Measurements from ENCODE around the gene FTO.
A peak's percentile ranks its signal among the peaks of the same experiment; 100 is the strongest.
"Not testable (repeated sequence)": the region's sequence is repeated elsewhere in the genome, so short reads cannot be mapped to it uniquely, and the experiment has no call there.

Gene FTO

DNA sequence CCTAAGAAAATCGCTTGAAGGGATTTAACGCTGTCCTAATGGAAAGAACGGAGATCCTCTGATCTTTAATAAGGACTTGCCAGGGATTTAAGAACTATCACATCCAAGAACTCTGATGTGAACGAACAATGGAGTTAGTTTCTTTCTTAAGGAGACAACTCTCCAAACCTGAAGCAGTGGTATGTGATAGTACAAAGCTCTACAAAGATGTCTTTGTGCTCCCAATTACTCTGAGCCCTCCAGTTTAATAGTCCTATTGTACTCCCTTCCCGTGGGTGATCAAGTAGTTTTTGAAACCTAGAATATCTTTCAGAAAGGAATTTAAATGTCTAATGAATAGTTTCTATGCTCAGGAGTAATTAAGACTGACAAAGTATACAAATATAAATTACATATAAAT, 123.8 kb downstream of the FTO start:
- DNase-seq (ENCODE audit: low spot score) = no peak

DNA sequence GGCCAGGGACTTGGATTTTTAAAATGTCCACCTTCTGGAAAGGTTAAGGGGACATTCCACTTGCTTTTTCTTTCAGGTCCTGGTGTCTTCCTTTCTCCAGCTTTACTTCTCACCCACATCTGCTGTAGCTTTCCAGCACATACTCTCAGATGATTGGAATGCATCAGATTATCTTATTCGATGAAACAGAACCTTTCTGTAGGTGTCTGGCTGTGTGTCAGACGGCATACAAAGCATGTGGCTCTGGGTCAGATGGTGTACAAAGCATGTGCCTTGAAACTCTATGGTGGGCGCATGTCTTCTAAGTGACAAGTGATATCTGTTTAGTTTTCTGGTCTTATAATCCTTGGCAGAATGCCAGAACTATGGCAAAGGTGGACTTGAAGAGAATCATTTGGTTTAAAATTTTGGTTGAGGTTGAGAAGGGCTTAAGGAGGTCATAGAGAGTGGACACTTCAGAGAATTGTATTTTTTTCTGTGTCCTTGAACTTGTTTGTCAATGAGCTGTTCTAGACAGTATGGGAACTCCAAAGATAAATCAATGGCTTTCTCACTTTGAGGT, 125.3 kb downstream of the FTO start:
- DNase-seq (ENCODE audit: low spot score) = peak; percentile 19

GRCh38 chr16:53832896-53833544, 129.1 kb downstream of the FTO start:
- DNase-seq (ENCODE audit: low spot score) = no peak

DNA sequence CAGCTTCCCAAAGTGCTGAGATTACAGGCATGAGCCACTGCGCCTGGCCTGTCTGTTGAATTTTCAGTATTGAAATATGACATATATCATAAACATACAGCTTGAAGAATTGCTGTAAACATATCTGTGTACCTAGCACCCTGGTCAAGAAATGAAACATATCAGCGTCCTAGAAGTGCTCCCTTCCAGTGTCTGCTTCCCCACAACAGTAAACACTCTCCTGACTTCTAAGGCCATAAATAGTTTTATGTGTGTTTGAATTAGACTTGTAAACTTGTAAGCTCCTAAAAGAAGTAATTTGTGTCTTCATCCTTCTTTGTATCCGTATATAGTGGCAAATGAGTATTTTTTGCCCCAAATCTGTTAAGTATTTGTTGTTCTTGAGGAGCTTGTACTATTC, 132.2 kb downstream of the FTO start:
- no peak for DNase-seq (ENCODE audit: low spot score)

DNA sequence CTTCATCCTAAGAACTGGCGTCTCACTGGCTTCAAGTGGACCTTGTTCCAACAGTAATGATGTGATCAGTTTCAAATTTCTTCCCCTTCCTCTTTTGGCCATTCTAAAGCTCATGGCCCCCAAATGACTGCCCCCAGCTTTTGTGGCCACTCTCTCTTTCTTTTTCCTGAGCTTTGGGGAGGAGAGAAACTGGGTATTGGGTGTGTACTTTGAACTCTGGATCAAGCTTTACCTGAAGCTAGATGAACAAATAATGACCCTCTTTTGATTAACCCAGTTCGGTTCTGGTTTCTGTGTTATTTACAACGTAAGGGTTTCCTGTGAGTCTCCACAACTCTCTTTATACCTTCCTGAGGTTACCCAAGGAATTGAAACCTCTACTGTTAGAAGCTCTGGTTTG, 132.7 kb downstream of the FTO start:
- DNase-seq (ENCODE audit: low spot score) = no peak

DNA sequence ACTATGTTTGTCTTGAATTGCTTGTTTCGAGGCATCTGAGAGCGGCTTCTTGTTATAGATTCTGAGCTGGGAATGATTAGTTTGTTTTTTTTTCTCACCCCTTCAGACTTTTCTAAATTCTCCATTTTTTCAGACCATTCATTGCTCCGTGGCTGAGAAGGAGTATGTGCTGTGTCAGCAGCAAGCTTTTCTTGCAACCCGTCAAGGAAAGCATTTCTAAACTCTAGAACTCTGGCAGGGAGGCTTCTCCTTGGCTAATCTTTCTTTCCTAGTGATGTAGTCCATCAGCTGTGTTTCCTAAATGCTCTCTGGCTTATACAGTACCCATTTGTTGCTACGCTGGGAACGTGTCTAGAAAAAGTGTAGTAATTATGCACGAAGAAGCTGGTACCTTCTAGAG, 133.5 kb downstream of the FTO start:
- no peak for DNase-seq (ENCODE audit: low spot score)

DNA sequence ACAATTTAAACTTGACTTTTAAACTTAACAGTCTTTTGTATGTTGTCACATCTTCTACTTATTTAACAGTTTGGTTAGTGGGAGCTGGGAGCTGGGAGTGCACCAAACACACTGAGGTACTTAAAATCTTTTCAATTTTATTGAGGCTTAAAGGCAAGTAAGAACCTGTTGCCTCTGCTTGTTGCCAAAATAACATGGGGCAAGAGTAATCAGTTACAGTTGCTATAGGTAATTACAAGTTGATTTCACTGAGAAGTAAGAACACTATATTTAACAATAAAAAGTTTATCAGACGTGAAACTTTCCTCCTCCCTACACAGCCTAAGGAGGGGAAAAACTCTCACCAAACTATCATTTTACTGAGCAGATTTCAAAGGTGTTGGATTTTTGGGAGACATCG, 135.2 kb downstream of the FTO start:
- DNase-seq (ENCODE audit: low spot score) = no peak

DNA sequence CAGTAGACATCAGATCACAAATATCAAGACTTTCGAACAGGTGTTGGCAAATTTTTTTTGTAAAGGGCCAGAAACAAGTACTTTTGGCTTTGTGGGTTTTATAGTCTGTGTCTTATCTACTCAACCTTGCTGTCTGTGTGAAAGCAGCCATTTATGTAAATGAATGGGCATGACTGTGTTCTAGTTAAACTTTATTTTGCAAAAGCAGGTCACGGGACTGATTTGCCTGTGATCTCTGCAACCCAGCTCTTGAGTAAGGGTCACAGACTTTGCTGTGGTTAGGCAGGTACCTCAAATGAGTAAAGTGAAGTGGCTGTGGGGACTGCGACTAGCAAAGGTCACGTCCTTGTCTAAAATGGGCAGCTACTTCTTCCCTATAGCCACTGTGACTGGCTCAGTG, 136.5 kb downstream of the FTO start:
- DNase-seq (ENCODE audit: low spot score) = no peak

- DNase-seq (ENCODE audit: low spot score) = no peak
Measured at GRCh38 chr16:53841884-53842283, 137.9 kb downstream of the FTO start.

- DNase-seq (ENCODE audit: low spot score) = no peak
Measured at GRCh38 chr16:53843084-53843483, 139.1 kb downstream of the FTO start.

GRCh38 chr16:53844804-53845203, 140.8 kb downstream of the FTO start:
- no peak for DNase-seq (ENCODE audit: low spot score)

- not testable (repeated sequence) for DNase-seq (ENCODE audit: low spot score)
Measured at GRCh38 chr16:53846549-53846948, 142.6 kb downstream of the FTO start.

DNA sequence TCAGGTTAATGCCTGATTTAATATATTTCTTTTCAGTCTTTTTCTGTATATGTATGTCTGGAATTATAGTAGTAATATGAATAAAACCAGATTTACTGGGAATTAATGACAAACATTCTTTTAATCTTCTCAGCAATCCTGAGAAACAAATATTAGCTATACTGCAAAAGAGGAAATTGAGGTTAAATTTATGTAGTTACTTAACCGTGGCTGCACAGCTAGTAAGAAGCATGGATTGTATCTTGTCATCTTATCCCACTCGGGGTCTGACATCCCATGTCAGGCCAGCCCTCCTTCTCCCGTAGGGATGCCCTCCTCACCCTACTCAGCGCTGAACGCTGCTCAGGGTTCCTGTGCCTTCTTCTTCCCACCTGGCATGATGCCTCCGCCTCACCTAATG, 143.0 kb downstream of the FTO start:
- DNase-seq (ENCODE audit: low spot score) = no peak

DNA sequence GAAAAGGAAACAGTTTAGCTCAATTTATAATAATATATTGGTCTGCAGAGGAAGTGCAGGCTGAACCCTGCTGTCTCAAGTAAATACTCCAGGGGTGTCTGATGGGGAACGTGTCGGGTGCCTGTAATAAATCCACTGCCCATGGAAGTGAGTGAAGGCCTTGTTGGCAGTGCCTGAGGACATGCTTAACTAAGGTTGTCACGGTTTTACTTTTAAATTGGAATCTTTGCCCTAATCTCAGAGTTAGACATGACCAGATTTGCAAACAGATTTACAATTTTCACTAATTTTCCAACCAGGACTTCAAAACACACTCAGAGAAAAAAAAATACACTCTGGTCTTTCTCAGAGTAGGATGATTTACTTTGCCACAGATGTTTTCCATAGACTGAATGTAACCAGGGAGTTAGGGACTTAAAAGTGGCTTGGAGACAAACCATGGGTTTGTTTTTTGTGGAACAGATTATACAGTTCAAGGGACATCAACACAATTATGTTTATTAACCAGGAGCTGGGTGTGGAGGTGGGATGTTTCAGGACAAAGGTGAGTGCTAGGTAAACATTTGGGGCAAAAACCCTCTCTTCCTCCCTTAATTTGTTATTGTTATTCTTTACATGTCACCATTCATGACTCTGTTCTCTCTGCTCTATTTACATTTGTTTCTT, 144.5 kb downstream of the FTO start:
- no peak for DNase-seq (ENCODE audit: low spot score)

- no peak for DNase-seq (ENCODE audit: low spot score)
Measured at GRCh38 chr16:53848950-53849349, 145.0 kb downstream of the FTO start.

GRCh38 chr16:53849585-53849984, 145.6 kb downstream of the FTO start:
- no peak for DNase-seq (ENCODE audit: low spot score)

DNA sequence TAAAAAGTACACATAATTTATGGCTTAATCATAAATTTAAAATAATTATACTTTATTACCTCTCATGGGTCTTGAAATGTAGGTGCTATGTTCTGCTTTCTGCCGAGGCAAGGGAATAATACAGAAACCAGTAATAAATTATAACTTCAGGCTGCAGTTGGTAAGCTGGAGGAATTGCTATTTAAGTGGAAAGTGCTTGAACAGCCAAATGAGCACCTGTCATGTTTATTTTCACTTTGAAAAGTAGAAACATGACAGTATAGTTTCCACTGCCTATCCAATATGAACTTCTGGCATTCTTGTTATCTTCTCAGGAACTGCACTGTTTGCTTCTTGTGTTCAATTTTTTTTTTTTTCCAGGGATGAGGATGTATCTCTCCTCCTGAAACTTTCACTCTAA, 146.0 kb downstream of the FTO start:
- DNase-seq (ENCODE audit: low spot score) = no peak

GRCh38 chr16:53852678-53853077, 148.7 kb downstream of the FTO start:
- no peak for DNase-seq (ENCODE audit: low spot score)

DNA sequence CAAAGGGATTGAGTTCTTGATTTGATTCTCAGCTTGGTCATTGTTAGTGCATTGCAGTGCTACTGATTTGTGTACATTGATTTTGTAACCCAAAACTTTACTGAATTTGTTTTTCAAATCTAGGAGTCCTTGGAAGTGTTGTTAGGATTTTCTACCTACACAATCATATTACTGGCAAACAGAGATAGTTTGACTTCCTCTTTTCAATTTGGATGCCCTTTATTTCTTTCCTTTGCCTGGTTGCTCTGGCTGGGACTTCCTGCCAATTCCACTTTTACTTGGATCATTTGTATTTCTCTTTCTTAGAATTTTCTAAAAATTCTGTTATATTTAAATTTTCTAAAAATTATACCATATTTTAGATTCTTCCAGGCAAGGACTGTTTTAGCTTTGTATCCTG, 151.1 kb downstream of the FTO start:
- no peak for DNase-seq (ENCODE audit: low spot score)

GRCh38 chr16:53855511-53855910, 151.6 kb downstream of the FTO start:
- DNase-seq (ENCODE audit: low spot score) = no peak

GRCh38 chr16:53859995-53860540, 156.1 kb downstream of the FTO start:
- no peak for DNase-seq (ENCODE audit: low spot score)

GRCh38 chr16:53863861-53864260, 159.9 kb downstream of the FTO start:
- no peak for DNase-seq (ENCODE audit: low spot score)

DNA sequence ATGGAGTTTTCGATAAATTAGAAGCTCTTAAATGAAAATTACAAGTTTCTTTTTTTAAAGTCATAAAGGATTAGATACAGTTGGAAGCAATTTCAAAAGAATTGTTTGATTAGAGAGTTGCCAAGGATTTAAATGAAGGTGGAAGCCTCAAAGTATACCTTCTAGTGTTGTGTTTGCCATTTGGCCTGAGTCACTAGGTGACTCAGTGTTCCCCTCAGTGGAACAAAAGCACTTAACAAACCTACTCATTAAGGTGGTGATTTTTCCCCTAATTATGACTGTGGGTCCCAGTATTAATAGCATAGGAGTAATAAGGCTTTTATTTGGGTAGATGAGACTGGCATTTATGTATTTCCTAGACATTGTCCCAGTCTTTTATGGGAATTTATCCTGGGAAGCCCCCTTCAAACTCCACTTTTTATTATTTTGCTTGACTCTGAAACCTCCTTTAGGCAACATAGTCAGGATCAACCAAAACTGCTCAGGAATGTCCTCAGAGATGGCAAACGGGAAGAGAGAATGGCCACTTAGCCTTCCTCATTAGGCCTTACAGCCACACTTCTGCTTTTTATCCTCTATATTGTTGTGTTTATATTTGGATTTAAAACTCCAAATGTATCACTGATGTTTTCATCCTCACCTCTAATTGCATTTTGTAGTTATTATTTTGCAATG, 161.0 kb downstream of the FTO start:
- DNase-seq (ENCODE audit: low spot score) = no peak

Data from AG20443 (cell line).